SK-N-SH (cell line): ENCODE results near the gene SCN8A. TPM values are rescaled to one million over a fixed set of nuclear protein-coding genes. Genes with fewer than 3 reads are reported as not detected.

Experiments used
- CTCF ChIA-PET: fragments of 300-600, 350-600 bp; formaldehyde crosslinking; extraction: SDS; loops from one replicate; lab custom pipeline; 2021; lab: Yijun Ruan, JAX
- POLR2A ChIA-PET: fragments of 350-600 bp; sonication (Branson Sonifier 250); formaldehyde crosslinking; extraction: SDS; loops from one replicate; lab custom pipeline; 2020; ENCODE audit warnings: antibody characterized with exemption, inconsistent platforms; lab: Yijun Ruan, JAX
- DNase-seq: peaks from one replicate; pipeline ENCODE4 v3.0.0; 2012
- H2AFZ ChIP-seq: fragments of 200-600 bp; sonication (generic); 2 replicates; pipeline ENCODE4 v1.8.1; 2016; ENCODE audit warnings: antibody characterized with exemption, mild to moderate bottlenecking, low read depth
- H3F3A ChIP-seq: fragments of 200-600 bp; sonication (generic); replicated peaks from 2 replicates; pipeline ENCODE3; 2016; ENCODE audit warnings: antibody characterized with exemption, mild to moderate bottlenecking; ENCODE audit not compliant: insufficient read depth
- H3K27ac ChIP-seq, 2 experiments: fragments of 200-500 bp in 1 of 2; fragments of 200-600 bp in 1 of 2; sonication (Bioruptor generic) in 1 of 2; sonication (generic), shearing (Covaris generic) in 1 of 2; 2 replicates each; pipeline versions ENCODE4 v1.5.1 to v1.6.1; 2014 to 2016; ENCODE audit warnings: low read depth in 2 of 2, inconsistent platforms in 1 of 2, low read length in 1 of 2, mild to moderate bottlenecking in 1 of 2, mixed read lengths in 1 of 2
- H3K27me3 ChIP-seq: fragments of 200-600 bp; sonication (generic), shearing (Covaris generic); 2 replicates; pipeline ENCODE4 v1.6.1; 2016; ENCODE audit warnings: mixed run types; ENCODE audit not compliant: insufficient read depth
- H3K36me3 ChIP-seq, 2 experiments: fragments of 200-500 bp in 1 of 2; fragments of 200-600 bp in 1 of 2; sonication (Bioruptor generic) in 1 of 2; sonication (generic) in 1 of 2; replicated peaks in 1 of 2; 2 replicates each; pipeline versions ENCODE3 to v1.5.1; 2014 to 2016; ENCODE audit warnings: low read length in 1 of 2, mild to moderate bottlenecking in 1 of 2; ENCODE audit not compliant: insufficient read depth in 2 of 2, control insufficient read depth in 1 of 2
- H3K4me1 ChIP-seq, 2 experiments: fragments of 200-500 bp in 1 of 2; fragments of 200-600 bp in 1 of 2; sonication (Bioruptor generic) in 1 of 2; sonication (generic), shearing (Covaris generic) in 1 of 2; 2 replicates each; pipeline versions ENCODE4 v1.5.1 to v1.6.1; 2014 to 2016; ENCODE audit warnings: low read depth in 1 of 2, low read length in 1 of 2, mixed run types in 1 of 2; ENCODE audit not compliant: insufficient read depth in 2 of 2, control insufficient read depth in 1 of 2
- H3K4me2 ChIP-seq: fragments of 200-600 bp; sonication (generic), shearing (Covaris generic); 2 replicates; pipeline ENCODE4 v1.6.1; 2017; ENCODE audit warnings: mixed run types
- H3K4me3 ChIP-seq, 2 experiments: fragments of 200-500 bp in 1 of 2; fragments of 200-600 bp in 1 of 2; sonication (Bioruptor generic) in 1 of 2; sonication (generic), shearing (Covaris generic) in 1 of 2; 2 replicates each; pipeline versions ENCODE4 v1.5.1 to v1.8.1; 2014 to 2016; ENCODE audit warnings: low read depth in 2 of 2, inconsistent platforms in 1 of 2, low read length in 1 of 2, mild to moderate bottlenecking in 1 of 2, mixed read lengths in 1 of 2, moderate library complexity in 1 of 2
- H3K79me2 ChIP-seq: fragments of 200-600 bp; sonication (generic); 2 replicates; pipeline ENCODE4 v1.8.1; 2017; ENCODE audit warnings: mild to moderate bottlenecking; ENCODE audit not compliant: insufficient read depth
- H3K9ac ChIP-seq: fragments of 200-600 bp; sonication (generic); 2 replicates; pipeline ENCODE4 v1.6.1; 2017; ENCODE audit warnings: mixed run types
- H3K9me2 ChIP-seq: fragments of 200-600 bp; sonication (generic); 2 replicates; pipeline ENCODE4 v1.6.1; 2017; ENCODE audit warnings: mixed run types
- H3K9me3 ChIP-seq: fragments of 200-600 bp; sonication (generic); 2 replicates; pipeline ENCODE4 v1.6.1; 2017; ENCODE audit warnings: mixed run types, mild to moderate bottlenecking, moderate library complexity
- H4K20me1 ChIP-seq: fragments of 200-600 bp; sonication (generic); 2 replicates; pipeline ENCODE4 v1.6.1; 2017; ENCODE audit warnings: mild to moderate bottlenecking, mixed run types; ENCODE audit not compliant: insufficient read depth
- EP300 ChIP-seq, 2 experiments: IDR thresholded peaks; 2 replicates each; pipeline versions ENCODE4 v1.4.0 to v1.6.1; 2012; ENCODE audit warnings: borderline replicate concordance in 1 of 2, low read depth in 1 of 2, low read length in 1 of 2
- FOXJ3 ChIP-seq: sonication (generic); formaldehyde crosslinking; IDR thresholded peaks from 2 replicates; pipeline ENCODE4 v1.5.1; 2020; ENCODE audit warnings: mild to moderate bottlenecking, missing genetic modification reagents
- GATA2 ChIP-seq: sonication (generic); formaldehyde crosslinking; IDR thresholded peaks from 2 replicates; pipeline ENCODE4 v1.5.0; 2020; ENCODE audit warnings: mild to moderate bottlenecking, missing genetic modification reagents
- MAX ChIP-seq: IDR thresholded peaks from 2 replicates; pipeline ENCODE4 v1.4.0; 2012; ENCODE audit warnings: low read depth
- NFIC ChIP-seq: IDR thresholded peaks from 2 replicates; pipeline ENCODE4 v1.4.0; 2012; ENCODE audit warnings: borderline replicate concordance
- RAD21 ChIP-seq: IDR thresholded peaks from 2 replicates; pipeline ENCODE4 v1.6.1; 2012; ENCODE audit warnings: mild to moderate bottlenecking, low read length
- RCOR1 ChIP-seq: fragments of 150-350 bp; IDR thresholded peaks from 2 replicates; pipeline ENCODE4 v1.6.1; 2017; ENCODE audit warnings: antibody characterized with exemption, low read length
- RXRA ChIP-seq: IDR thresholded peaks from 2 replicates; pipeline ENCODE4 v1.4.0; 2012; ENCODE audit warnings: low read depth, mild to moderate bottlenecking, borderline replicate concordance
- TCF12 ChIP-seq: IDR thresholded peaks from 2 replicates; pipeline ENCODE4 v1.4.0; 2012
- YY1 ChIP-seq: IDR thresholded peaks from 2 replicates; pipeline ENCODE4 v1.4.0; 2012; ENCODE audit warnings: low read depth, mild to moderate bottlenecking
- WGBS: methylation state at CpG from one replicate; pipeline ENCODE4 v1.1.6; 2017; ENCODE audit warnings: low lambda C conversion rate; 5-methylcytosine and 5-hydroxymethylcytosine counted together
- polyA plus RNA-seq, 3 experiments: library from polyadenylated mRNA; depleted of rRNA; stranded (reverse); fragments of >200 nt; gene quantifications; 2 replicates each; pipeline ENCODE4 v1.2.3, GENCODE V29; 2012
- TF ChIP-seq, protein P1 (sequence below): IDR thresholded peaks from 2 replicates; pipeline ENCODE4 v1.4.0; 2012; ENCODE audit warnings: low read depth, borderline replicate concordance

Gene SCN8A
- polyA plus RNA-seq, 1 of the 3 experiments (the other 2 are of a cell fraction) = 7.1 TPM

GRCh38 chr12:51850081-51850964 lies 259.3 kb downstream of the SCN8A start:
- H3K4me2 ChIP-seq = no peak overlapping the region
- no peaks in the 10 kb centered on the region for H3K79me2 ChIP-seq
- H3K4me3 ChIP-seq = no peak overlapping the region
- H3K27ac ChIP-seq = no peak overlapping the region; a peak in 1 of 4 replicates
- H3K27me3 ChIP-seq = no peaks in the 10 kb centered on the region
- peaks cover 0 to 34% of the 10 kb centered on the region in 2 experiments; a peak in 2 of 4 replicates for H3K4me1 ChIP-seq
- no peak overlapping the region for H3K9ac ChIP-seq
- no peak overlapping the region for H2AFZ ChIP-seq
- H4K20me1 ChIP-seq = no peaks in the 10 kb centered on the region
- no peak for DNase-seq
- POLR2A ChIA-PET = no interaction called here
- no peaks in the 10 kb centered on the region for H3K36me3 ChIP-seq
- WGBS = 94% methylated on average over 8 of the region's 8 CpGs
- TF ChIP-seq NFIC = no peak
- TF ChIP-seq RAD21 = no peak
- no peak for TF ChIP-seq RCOR1
- TF ChIP-seq FOXJ3 (CRISPR knock-in tag) = no peak
- no peak for TF ChIP-seq GATA2 (CRISPR knock-in tag)
- TF ChIP-seq, protein P1, sequence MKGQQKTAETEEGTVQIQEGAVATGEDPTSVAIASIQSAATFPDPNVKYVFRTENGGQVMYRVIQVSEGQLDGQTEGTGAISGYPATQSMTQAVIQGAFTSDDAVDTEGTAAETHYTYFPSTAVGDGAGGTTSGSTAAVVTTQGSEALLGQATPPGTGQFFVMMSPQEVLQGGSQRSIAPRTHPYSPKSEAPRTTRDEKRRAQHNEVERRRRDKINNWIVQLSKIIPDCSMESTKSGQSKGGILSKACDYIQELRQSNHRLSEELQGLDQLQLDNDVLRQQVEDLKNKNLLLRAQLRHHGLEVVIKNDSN = no peak
- no peak for TF ChIP-seq MAX
- no peak for TF ChIP-seq RXRA
- TF ChIP-seq YY1 = no peak
- H3K9me2 ChIP-seq = no peaks in the 10 kb centered on the region
- H3K9me3 ChIP-seq = no peaks in the 10 kb centered on the region
- CTCF ChIA-PET = interaction anchor here (0.8 to 6.0 kb wide), 5 partner anchors 14 to 30 kb away, joined by 3 to 25 read pairs (median 4); no protein-coding TSS in a partner anchor
- H3F3A ChIP-seq = no peaks in the 10 kb centered on the region

DNA sequence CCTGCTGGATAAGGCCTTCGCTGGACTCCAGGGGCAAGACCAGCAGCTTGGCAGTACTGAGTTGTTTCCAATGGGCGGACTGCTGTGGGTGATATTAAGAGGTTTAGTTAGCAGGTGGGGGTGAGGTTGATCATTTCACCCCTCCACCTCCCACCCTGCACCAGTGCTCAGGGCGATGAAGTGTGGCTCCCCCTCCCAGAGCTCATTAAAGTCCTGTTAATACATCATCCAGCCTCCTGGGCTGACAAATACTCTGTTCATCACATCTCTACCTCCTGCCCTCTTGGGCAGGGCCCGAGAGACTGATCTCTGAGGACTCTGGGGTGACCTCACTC lies 259.9 kb downstream of the SCN8A start:
- H3K9me2 ChIP-seq = no peaks in the 10 kb centered on the region
- H3K27me3 ChIP-seq = no peaks in the 10 kb centered on the region
- ChIA-PET POLR2A (no interaction called here), CTCF (interaction anchor here (0.8 to 6.0 kb wide), 6 partner anchors 18 to 319 kb away, joined by 3 to 25 read pairs (median 4); no protein-coding TSS in a partner anchor)
- no peak overlapping the region for H3K4me2 ChIP-seq
- H3K4me1 ChIP-seq = peaks cover 0 to 28% of the 10 kb centered on the region in 2 experiments; a peak in 1 of 4 replicates
- no peak overlapping the region for H2AFZ ChIP-seq
- H4K20me1 ChIP-seq = no peaks in the 10 kb centered on the region
- H3K36me3 ChIP-seq = no peaks in the 10 kb centered on the region
- H3K27ac ChIP-seq = no peak overlapping the region
- no peaks in the 10 kb centered on the region for H3F3A ChIP-seq
- H3K9ac ChIP-seq = no peak overlapping the region
- H3K9me3 ChIP-seq = no peaks in the 10 kb centered on the region
- no peak for DNase-seq
- TF ChIP-seq TCF12 (no peak), EP300 (IDR thresholded peaks at IDR 0.05; ENCODE audit: borderline replicate concordance in 1 of 2, low read depth in 1 of 2, low read length in 1 of 2) (no peak)
- WGBS = 89% methylated on average over 4 of the region's 4 CpGs
- H3K4me3 ChIP-seq = no peak overlapping the region
- no peaks in the 10 kb centered on the region for H3K79me2 ChIP-seq
